ENCODE data around the gene VOPP1.

DNA sequence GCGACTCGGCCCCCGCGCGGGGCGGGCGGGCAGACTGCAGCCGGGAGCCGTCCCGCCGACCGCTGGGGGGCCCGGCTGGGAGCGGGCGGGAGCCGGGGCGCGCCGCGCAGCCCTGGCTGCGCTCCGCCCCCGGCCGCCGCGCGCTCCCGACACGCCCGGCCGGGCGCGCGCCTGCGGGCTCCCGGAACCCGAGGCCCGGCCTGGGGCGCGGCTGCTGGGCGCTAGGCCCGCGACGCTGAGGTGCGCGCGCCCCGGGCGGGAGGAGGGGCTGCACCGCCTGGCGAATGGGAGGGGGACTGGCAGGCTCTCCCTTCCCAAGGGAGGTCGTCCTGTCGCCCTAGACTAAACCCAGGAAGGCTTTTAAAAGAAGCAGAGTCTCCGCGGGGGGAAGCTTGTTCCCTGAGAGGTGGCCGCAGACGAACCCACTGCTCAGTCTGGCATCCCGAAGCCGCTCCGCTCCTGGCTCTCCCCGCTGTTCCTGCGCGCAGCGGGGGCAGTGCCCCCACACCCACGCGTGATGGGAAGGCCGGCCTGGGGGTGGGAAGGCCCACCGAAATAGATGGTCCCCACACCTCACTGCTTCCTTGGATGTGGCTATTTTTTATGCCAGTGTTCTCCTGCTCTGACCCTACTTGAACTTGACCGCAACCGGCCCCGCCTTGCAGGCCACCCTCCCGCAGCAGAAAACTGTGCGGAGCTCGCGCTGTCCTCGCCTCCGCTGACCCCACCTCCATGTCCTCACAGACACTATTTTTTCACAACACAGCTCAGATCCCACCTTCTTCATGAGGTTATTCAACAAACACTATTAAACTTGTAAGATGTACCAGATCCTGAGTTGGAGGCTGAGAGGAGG is at the start of gene VOPP1:
- TF ChIP-seq SUZ12 (IDR thresholded peaks at IDR 0.05; ENCODE audit: extremely low read depth, insufficient read depth, insufficient read length) (no peak), ZNF274 (IDR thresholded peaks at IDR 0.05; ENCODE audit: low read depth, low read length) (no peak)

Measured in NT2/D1 (cell line).